A549 (cell line): Measurements from ENCODE around the gene FAM89B. TPM values are rescaled to one million over a fixed set of nuclear protein-coding genes. Genes with fewer than 3 reads are reported as not detected.

ENCODE experiments used
- ATAC-seq, 2 experiments: fragments of 200-7000 bp in 1 of 2; fragments of >200 bp in 1 of 2; cut with Nextera tagmentation in 1 of 2; cut with Tn5 transposase in 1 of 2; 3 replicates each; pipeline versions ENCODE4 v1.8.0 to v1.9.1; 2018 to 2020; ENCODE audit warnings: mild to moderate bottlenecking in 1 of 2, moderate library complexity in 1 of 2
- CTCF ChIA-PET: fragments of 300-600 bp; sonication (Branson Sonifier 250); formaldehyde crosslinking; extraction: SDS; loops from one replicate; lab custom pipeline; 2021; ENCODE audit warnings: antibody characterized with exemption, inconsistent platforms; lab: Yijun Ruan, JAX
- POLR2A ChIA-PET: fragments of 350-600 bp; formaldehyde crosslinking; extraction: SDS; loops from one replicate; lab custom pipeline; 2021; ENCODE audit warnings: antibody characterized with exemption, inconsistent platforms; lab: Yijun Ruan, JAX
- DNase-seq, 2 experiments: peaks; one replicate each; pipeline versions ENCODE4 v3.0.0 to v3.0.0-alpha.2; 2011 to 2016; ENCODE audit warnings: low read depth in 1 of 2, low spot score in 1 of 2
- FAIRE-seq: peaks from 2 replicates; lab custom pipeline; 2011; peaks lifted over from hg19 to GRCh38; lab: Jason Lieb, UNC
- H3K27ac ChIP-seq, 2 experiments: fragments of >200 bp; sonication (Bioruptor Twin); formaldehyde crosslinking; 3 replicates each; pipeline ENCODE4 v1.5.1; 2016 to 2017
- H3K4me1 ChIP-seq: fragments of >200 bp; sonication (Bioruptor Twin); formaldehyde crosslinking; 3 replicates; pipeline ENCODE4 v1.6.1; 2016
- H3K4me2 ChIP-seq: fragments of >200 bp; sonication (Bioruptor Twin); formaldehyde crosslinking; 3 replicates; pipeline ENCODE4 v1.6.1; 2016
- H3K4me3 ChIP-seq: fragments of >200 bp; sonication (Bioruptor Twin); formaldehyde crosslinking; 3 replicates; pipeline ENCODE4 v1.5.1; 2016
- H3K9me3 ChIP-seq: fragments of >200 bp; sonication (Bioruptor Twin); formaldehyde crosslinking; 3 replicates; pipeline ENCODE4 v1.6.1; 2016
- CBX8 ChIP-seq: fragments of 200-600 bp; sonication (generic); IDR thresholded peaks from 2 replicates; pipeline ENCODE4 v1.6.1; 2016
- CHD4 ChIP-seq: fragments of 200-600 bp; sonication (generic); IDR thresholded peaks from 2 replicates; pipeline ENCODE4 v1.6.1; 2016; ENCODE audit warnings: antibody characterized with exemption, mild to moderate bottlenecking, borderline replicate concordance
- EHF ChIP-seq: fragments of 250-450 bp; sonication (Bioruptor Pico); IDR thresholded peaks from 2 replicates; pipeline ENCODE4 v1.5.0; 2020; ENCODE audit warnings: mild to moderate bottlenecking
- EHMT2 ChIP-seq: fragments of 200-600 bp; sonication (generic); IDR thresholded peaks from 2 replicates; pipeline ENCODE4 v1.6.1; 2016; ENCODE audit warnings: antibody characterized with exemption, low read depth, mild to moderate bottlenecking, moderate library complexity
- ELK1 ChIP-seq: fragments of 150-350 bp; IDR thresholded peaks from 2 replicates; pipeline ENCODE4 v1.6.1; 2014; ENCODE audit warnings: low read depth, mild to moderate bottlenecking, low read length
- EP300 ChIP-seq, 2 experiments: fragments of >200 bp; sonication (Bioruptor Twin); formaldehyde crosslinking; IDR thresholded peaks; 2 replicates in 1 of 2; 3 replicates in 1 of 2; pipeline ENCODE4 v1.6.1; 2016 to 2017
- FOSB ChIP-seq: fragments of 250-450 bp; sonication (Bioruptor Pico); IDR thresholded peaks from 2 replicates; pipeline ENCODE4 v1.5.0; 2020; ENCODE audit warnings: mild to moderate bottlenecking, moderate library complexity
- FOSL2 ChIP-seq, 2 experiments: fragments of 450-650 bp in 1 of 2; fragments of >200 bp in 1 of 2; sonication (Bioruptor Twin) in 1 of 2; formaldehyde crosslinking; IDR thresholded peaks; 2 replicates each; pipeline versions ENCODE4 v1.5.0 to v1.6.1; 2016 to 2020; ENCODE audit warnings: mild to moderate bottlenecking in 1 of 2, moderate library complexity in 1 of 2
- GATA3 ChIP-seq: IDR thresholded peaks from 2 replicates; pipeline ENCODE4 v1.6.1; 2012; ENCODE audit warnings: borderline replicate concordance
- HES2 ChIP-seq: fragments of >200 bp; sonication (Bioruptor Twin); formaldehyde crosslinking; IDR thresholded peaks from 2 replicates; pipeline ENCODE4 v1.6.1; 2016
- HMGXB4 ChIP-seq: fragments of 250-450 bp; sonication (Bioruptor Pico); IDR thresholded peaks from 2 replicates; pipeline ENCODE4 v1.5.0; 2021; ENCODE audit warnings: mild to moderate bottlenecking, moderate library complexity, borderline replicate concordance
- JUN ChIP-seq, 2 experiments: fragments of >200 bp; sonication (Bioruptor Twin); formaldehyde crosslinking; IDR thresholded peaks; 2 replicates in 1 of 2; 3 replicates in 1 of 2; pipeline ENCODE4 v1.6.1; 2016 to 2017
- MAFK ChIP-seq: fragments of 450-650 bp; IDR thresholded peaks from 2 replicates; pipeline ENCODE4 v1.6.1; 2014; ENCODE audit not compliant: partially characterized antibody
- MAX ChIP-seq: IDR thresholded peaks from 2 replicates; pipeline ENCODE4 v1.6.1; 2012
- MYC ChIP-seq: IDR thresholded peaks from 2 replicates; pipeline ENCODE4 v1.6.1; 2012; ENCODE audit warnings: mild to moderate bottlenecking, inconsistent platforms, low read length, improper control_type of control experiment, borderline replicate concordance
- NR3C1 ChIP-seq: fragments of >200 bp; sonication (Bioruptor Twin); formaldehyde crosslinking; IDR thresholded peaks from 3 replicates; pipeline ENCODE4 v1.6.1; 2017
- POLR2AphosphoS2 ChIP-seq: conservative IDR thresholded peaks from 2 replicates; pipeline ENCODE4 v1.6.1; 2012; ENCODE audit warnings: low read length, improper control_type of control experiment, inconsistent platforms
- RAD21 ChIP-seq, 2 experiments: fragments of >200 bp in 1 of 2; sonication (Bioruptor Twin) in 1 of 2; formaldehyde crosslinking in 1 of 2; IDR thresholded peaks in 1 of 2; conservative IDR thresholded peaks in 1 of 2; 2 replicates in 1 of 2; 3 replicates in 1 of 2; pipeline ENCODE4 v1.6.1; 2012 to 2018; ENCODE audit warnings: inconsistent platforms in 1 of 2
- RFX5 ChIP-seq: fragments of 450-650 bp; IDR thresholded peaks from 2 replicates; pipeline ENCODE4 v1.7.1; 2014; ENCODE audit warnings: antibody characterized with exemption, mild to moderate bottlenecking, moderate library complexity
- USF2 ChIP-seq: fragments of 450-650 bp; IDR thresholded peaks from 2 replicates; pipeline ENCODE4 v1.6.1; 2014; ENCODE audit warnings: antibody characterized with exemption
- ZSCAN20 ChIP-seq: fragments of 250-450 bp; sonication (Bioruptor Pico); IDR thresholded peaks from 2 replicates; pipeline ENCODE4 v1.8.0; 2022; ENCODE audit warnings: mild to moderate bottlenecking, moderate library complexity
- WGBS: methylation state at CpG from one replicate; pipeline ENCODE4 v1.1.6; 2017; ENCODE audit errors: missing lambda C conversion rate; 5-methylcytosine and 5-hydroxymethylcytosine counted together
- polyA plus RNA-seq, 4 experiments: library from polyadenylated mRNA; depleted of rRNA in 3 of 4; stranded (reverse); fragments of >200 nt; fragmentation: RNase III in 1 of 4; extraction: RNeasy Plus Mini Kit Qiagen cat#74134 plus additional on column Dnase treatment in 1 of 4; gene quantifications; 2 replicates in 3 of 4; 3 replicates in 1 of 4; pipeline ENCODE4 v1.2.3, GENCODE V29; 2011 to 2017

FAM89B gene
- polyA plus RNA-seq, 2 of the 4 experiments (the other 2 are of a cell fraction) = 13.5 to 23.9 TPM

- TF ChIP-seq RAD21 (conservative IDR thresholded peaks at IDR 0.05 in 1 of 2, IDR thresholded peaks at IDR 0.05 in 1 of 2) (no peak), HES2 (no peak), NR3C1 (no peak), USF2 (no peak), MAX (peak; percentile 51; the same call in 1 of the 2 replicates)
Measured at GRCh38 chr11:65558002-65558929, 14.1 kb upstream of the FAM89B start, which contains the start of gene LTBP3 (continued).

GRCh38 chr11:65558930-65559509 lies 13.3 kb upstream of the FAM89B start:
- Histone ChIP-seq H3K4me3 (peak overlapping the region; percentile 62), H3K9me3 (no peaks in the 10 kb centered on the region)
- ATAC-seq = peak in 1 of 2 experiments; percentile 9; a peak in 3 of 6 replicates
- POLR2A ChIA-PET = interaction anchor here (0.7 to 4.1 kb wide), 2 partner anchors 12 to 54 kb away, joined by 4 to 51 read pairs; partner anchors contain the start of genes FAM89B and ZNRD2
- peak in 1 of 2 experiments; percentile 57 for DNase-seq
- CTCF ChIA-PET = interaction anchor here (4.3 to 16.3 kb wide), 3 partner anchors 7 to 17 kb away, joined by 25 to 393 read pairs (median 96); partner anchors contain the start of genes FAM89B and ZNRD2
- peak; percentile 28; the same call in 1 of the 2 replicates for TF ChIP-seq GATA3
- no peak for TF ChIP-seq FOSB (CRISPR knock-in tag)
- TF ChIP-seq MYC = no peak
- TF ChIP-seq ZSCAN20 (CRISPR knock-in tag) = no peak
- no peak for TF ChIP-seq HMGXB4 (CRISPR knock-in tag)
- no peak for TF ChIP-seq EHF (CRISPR knock-in tag)
- no peak for TF ChIP-seq MAFK
- TF ChIP-seq EP300 (IDR thresholded peaks at IDR 0.05) = no peak
- TF ChIP-seq RFX5 = no peak
- TF ChIP-seq POLR2AphosphoS2 = no peak
- TF ChIP-seq USF2 = no peak
- no peak for TF ChIP-seq FOSL2 (IDR thresholded peaks at IDR 0.05)
- peak; percentile 46 for TF ChIP-seq FOSL2 (CRISPR knock-in tag; IDR thresholded peaks at IDR 0.05)
- TF ChIP-seq RAD21 (conservative IDR thresholded peaks at IDR 0.05 in 1 of 2, IDR thresholded peaks at IDR 0.05 in 1 of 2) = no peak
- no peak for TF ChIP-seq EHMT2
- no peak for TF ChIP-seq CHD4
- TF ChIP-seq CBX8 = no peak
- TF ChIP-seq MAX = 0 out of 2 replicates have a peak, but pooled peaks have one; percentile 29
- TF ChIP-seq ELK1 = no peak
- TF ChIP-seq JUN (IDR thresholded peaks at IDR 0.05) = no peak
- TF ChIP-seq, all 56 proteins: peak for 3
- peak overlapping the region; percentile 98 for H3K4me2 ChIP-seq
- 6% methylated on average over 13 of the region's 19 CpGs for WGBS
- H3K27ac ChIP-seq = peak overlapping the region; percentile 94 to 99
- H3K4me1 ChIP-seq = peaks cover 68% of the 10 kb centered on the region
- no peak for FAIRE-seq
